GM18502 (cell line): Measurements from ENCODE around the gene TSPEAR.
"Not testable (repeated sequence)": the region's sequence is repeated elsewhere in the genome, so short reads cannot be mapped to it uniquely, and the experiment has no call there.

Source experiments
- ATAC-seq: cut with Tn5 transposase; IDR thresholded peaks from one replicate; pipeline ENCODE4 v1.9.1; 2021; ENCODE audit warnings: mild to moderate bottlenecking; ENCODE audit not compliant: unreplicated experiment, poor library complexity

The TSPEAR gene

GRCh38 chr21:44513389-44514217 is 197.8 kb downstream of the TSPEAR start:
- no peak for ATAC-seq

- no peak for ATAC-seq
Observed at GRCh38 chr21:44512496-44513388, 198.6 kb downstream of the TSPEAR start.

- ATAC-seq: no peak
Observed at GRCh38 chr21:44511938-44512275, 199.5 kb downstream of the TSPEAR start.

GRCh38 chr21:44511219-44511937 is 200.0 kb downstream of the TSPEAR start:
- no peak for ATAC-seq

GRCh38 chr21:44510508-44511218 is 200.7 kb downstream of the TSPEAR start:
- ATAC-seq: no peak

- no peak for ATAC-seq
Observed at GRCh38 chr21:44510109-44510507, 201.3 kb downstream of the TSPEAR start.

GRCh38 chr21:44509539-44509938 is 201.8 kb downstream of the TSPEAR start:
- no peak for ATAC-seq

- no peak for ATAC-seq
Observed at GRCh38 chr21:44508711-44509445, 202.5 kb downstream of the TSPEAR start.

GRCh38 chr21:44508426-44508710 is 203.0 kb downstream of the TSPEAR start:
- ATAC-seq: no peak

- ATAC-seq: no peak
Observed at GRCh38 chr21:44507673-44508425, 203.5 kb downstream of the TSPEAR start.

GRCh38 chr21:44506279-44507255 is 204.8 kb downstream of the TSPEAR start:
- no peak for ATAC-seq

GRCh38 chr21:44505673-44506278 is 205.6 kb downstream of the TSPEAR start:
- ATAC-seq: no peak

- ATAC-seq: no peak
Observed at GRCh38 chr21:44503901-44504399, 207.4 kb downstream of the TSPEAR start.

GRCh38 chr21:44503006-44503889 is 208.1 kb downstream of the TSPEAR start:
- ATAC-seq: not testable (repeated sequence)

- no peak for ATAC-seq
Observed at GRCh38 chr21:44502171-44502958, 209.0 kb downstream of the TSPEAR start.

- no peak for ATAC-seq
Observed at GRCh38 chr21:44500111-44500510, 211.3 kb downstream of the TSPEAR start.
